Cardiac muscle cell (in vitro differentiated cells and primary cell): Measurements from ENCODE around the gene PACS2. TPM values are rescaled to one million over a fixed set of nuclear protein-coding genes. Genes with fewer than 3 reads are reported as not detected.

Experiments
- DNase-seq, 2 donors: peaks; one replicate each; pipeline versions ENCODE4 v3.0.0 to v3.0.0-alpha.2; 2010 to 2017; ENCODE audit warnings: low read depth in 1 of 2, low spot score in 1 of 2
- H3K27ac ChIP-seq: fragments of 200-600 bp; sonication (generic); 2 replicates; pipeline ENCODE4 v1.5.1; 2016
- H3K27me3 ChIP-seq: fragments of 200-600 bp; sonication (generic); 2 replicates; pipeline ENCODE4 v1.6.0; 2016; ENCODE audit warnings: control low read depth
- H3K36me3 ChIP-seq: fragments of 200-600 bp; sonication (generic); 2 replicates; pipeline ENCODE4 v1.5.1; 2016; ENCODE audit warnings: control low read depth
- H3K4me1 ChIP-seq: fragments of 200-600 bp; sonication (generic); 2 replicates; pipeline ENCODE4 v1.8.1; 2017; ENCODE audit warnings: low read depth, mild to moderate bottlenecking, mixed run types
- H3K4me3 ChIP-seq: fragments of 200-600 bp; sonication (generic); 2 replicates; pipeline ENCODE4 v1.5.1; 2016; ENCODE audit warnings: mild to moderate bottlenecking
- H3K9me3 ChIP-seq: fragments of 200-600 bp; sonication (generic); 2 replicates; pipeline ENCODE4 v1.5.1; 2017; ENCODE audit warnings: low read depth, mild to moderate bottlenecking, control low read depth
- polyA plus RNA-seq: library from polyadenylated mRNA; unstranded; fragments of >200 nt; fragmentation: Nextera tagmentation; extraction: Ambion mirVana; gene quantifications from 2 replicates; pipeline ENCODE4 v1.2.1, GENCODE V29; 2016
- total RNA-seq: library from RNA; depleted of rRNA; stranded (reverse); fragments of >200 nt; gene quantifications from 2 replicates; pipeline ENCODE4 v1.2.3, GENCODE V29; 2016
- TF ChIP-seq, protein P1 (sequence below): IDR thresholded peaks from 2 replicates; pipeline ENCODE4 v1.5.1; 2012; ENCODE audit warnings: low read depth, mild to moderate bottlenecking, low read length

The PACS2 gene
- total and polyA plus RNA-seq, 2 experiments from 2014 or later, result 66.1 to 144 TPM

DNA sequence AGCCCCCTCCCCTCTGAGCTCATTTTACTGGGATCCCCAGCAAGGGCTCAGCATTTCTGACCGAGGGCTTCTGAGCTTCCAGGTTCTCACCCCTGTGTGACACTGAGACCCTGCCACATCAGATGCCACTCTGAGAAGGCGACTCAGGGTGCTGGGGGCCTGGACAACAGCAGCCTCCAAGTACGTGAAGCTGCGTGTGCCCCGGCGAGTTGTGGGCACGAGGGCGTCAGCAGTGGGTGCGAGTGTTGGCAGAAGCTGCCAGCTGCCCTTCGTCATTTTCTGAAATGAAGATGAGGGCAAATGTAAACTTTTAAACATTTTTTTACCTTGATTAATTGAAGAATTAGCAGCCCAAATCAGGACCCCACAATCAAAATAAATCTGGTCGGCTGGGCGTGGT, 51.1 kb downstream of the PACS2 start:
- H3K4me1 ChIP-seq, result no peaks in the 10 kb centered on the region
- H3K36me3 ChIP-seq, result peaks cover 5% of the 10 kb centered on the region
- no peaks in the 10 kb centered on the region for H3K27me3 ChIP-seq
- no peak overlapping the region for H3K4me3 ChIP-seq
- no peak for DNase-seq
- H3K9me3 ChIP-seq, result no peaks in the 10 kb centered on the region
- TF ChIP-seq, protein P1, sequence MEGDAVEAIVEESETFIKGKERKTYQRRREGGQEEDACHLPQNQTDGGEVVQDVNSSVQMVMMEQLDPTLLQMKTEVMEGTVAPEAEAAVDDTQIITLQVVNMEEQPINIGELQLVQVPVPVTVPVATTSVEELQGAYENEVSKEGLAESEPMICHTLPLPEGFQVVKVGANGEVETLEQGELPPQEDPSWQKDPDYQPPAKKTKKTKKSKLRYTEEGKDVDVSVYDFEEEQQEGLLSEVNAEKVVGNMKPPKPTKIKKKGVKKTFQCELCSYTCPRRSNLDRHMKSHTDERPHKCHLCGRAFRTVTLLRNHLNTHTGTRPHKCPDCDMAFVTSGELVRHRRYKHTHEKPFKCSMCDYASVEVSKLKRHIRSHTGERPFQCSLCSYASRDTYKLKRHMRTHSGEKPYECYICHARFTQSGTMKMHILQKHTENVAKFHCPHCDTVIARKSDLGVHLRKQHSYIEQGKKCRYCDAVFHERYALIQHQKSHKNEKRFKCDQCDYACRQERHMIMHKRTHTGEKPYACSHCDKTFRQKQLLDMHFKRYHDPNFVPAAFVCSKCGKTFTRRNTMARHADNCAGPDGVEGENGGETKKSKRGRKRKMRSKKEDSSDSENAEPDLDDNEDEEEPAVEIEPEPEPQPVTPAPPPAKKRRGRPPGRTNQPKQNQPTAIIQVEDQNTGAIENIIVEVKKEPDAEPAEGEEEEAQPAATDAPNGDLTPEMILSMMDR, result no peak
- no peak overlapping the region for H3K27ac ChIP-seq

DNA sequence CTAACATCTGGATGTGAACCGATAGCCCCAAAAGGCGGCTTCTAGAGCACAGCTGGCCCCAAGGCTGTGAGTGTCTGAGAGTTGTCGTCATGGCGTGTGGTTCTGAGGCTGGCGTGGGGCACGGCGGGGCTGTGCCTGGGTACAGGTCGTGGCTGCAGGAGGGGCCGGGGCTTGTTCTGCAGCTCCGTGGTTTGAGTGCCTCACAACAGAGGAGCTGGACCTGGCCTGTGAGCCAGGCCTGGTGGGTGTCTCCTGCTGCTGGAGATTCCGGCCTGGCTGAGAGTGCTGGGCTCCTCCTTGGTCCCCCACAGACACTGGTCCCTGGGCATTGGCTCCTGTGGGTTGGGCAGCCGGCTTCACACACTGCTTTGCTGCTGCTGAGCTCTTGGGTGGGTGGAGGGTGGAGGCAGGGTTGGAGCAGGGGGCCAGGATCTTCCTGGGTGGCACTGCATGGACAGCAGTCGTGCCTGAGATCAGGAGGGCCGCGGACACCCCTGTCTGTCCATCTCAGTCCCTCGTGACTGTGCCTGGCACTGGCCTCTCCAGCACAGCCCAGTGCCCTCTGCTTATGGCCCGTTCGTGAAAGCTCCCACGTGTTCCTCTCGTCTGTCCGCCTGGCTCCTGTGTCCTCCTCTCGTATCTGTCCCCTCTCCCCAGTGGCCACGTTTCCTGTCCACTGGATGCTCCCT, 52.0 kb downstream of the PACS2 start:
- Histone ChIP-seq H3K36me3 (no peaks in the 10 kb centered on the region), H3K4me1 (no peaks in the 10 kb centered on the region), H3K27ac (no peak overlapping the region), H3K27me3 (no peaks in the 10 kb centered on the region), H3K4me3 (no peak overlapping the region), H3K9me3 (no peaks in the 10 kb centered on the region)
- no peak for DNase-seq
- TF ChIP-seq, protein P1, result no peak

GRCh38 chr14:105367116-105368031, 52.8 kb downstream of the PACS2 start:
- Histone ChIP-seq H3K9me3 (no peaks in the 10 kb centered on the region), H3K4me1 (no peaks in the 10 kb centered on the region), H3K36me3 (no peaks in the 10 kb centered on the region), H3K4me3 (no peak overlapping the region), H3K27me3 (no peaks in the 10 kb centered on the region), H3K27ac (no peak overlapping the region)
- no peak for DNase-seq
- TF ChIP-seq, protein P1, result no peak

DNA sequence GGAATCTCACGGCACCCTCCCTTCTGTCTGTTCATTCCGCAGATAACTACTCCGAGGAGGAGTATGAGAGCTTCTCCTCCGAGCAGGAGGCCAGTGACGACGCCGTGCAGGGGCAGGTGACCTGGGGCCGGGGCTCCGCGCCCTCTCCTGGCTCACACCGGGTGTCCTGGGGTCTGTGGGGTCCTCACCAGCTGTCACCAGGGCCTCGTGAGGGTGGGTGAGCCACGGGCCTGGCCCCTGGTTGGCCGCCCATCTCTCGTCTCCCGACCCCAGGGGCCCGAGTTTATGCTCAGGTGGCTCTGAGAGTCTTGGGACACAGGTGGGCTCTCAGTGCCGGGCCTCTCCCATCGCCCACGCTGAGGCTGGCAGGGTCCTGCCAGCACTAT, 53.5 kb downstream of the PACS2 start:
- no peaks in the 10 kb centered on the region for H3K36me3 ChIP-seq
- TF ChIP-seq, protein P1, result no peak
- H3K27ac ChIP-seq, result no peak overlapping the region

DNA sequence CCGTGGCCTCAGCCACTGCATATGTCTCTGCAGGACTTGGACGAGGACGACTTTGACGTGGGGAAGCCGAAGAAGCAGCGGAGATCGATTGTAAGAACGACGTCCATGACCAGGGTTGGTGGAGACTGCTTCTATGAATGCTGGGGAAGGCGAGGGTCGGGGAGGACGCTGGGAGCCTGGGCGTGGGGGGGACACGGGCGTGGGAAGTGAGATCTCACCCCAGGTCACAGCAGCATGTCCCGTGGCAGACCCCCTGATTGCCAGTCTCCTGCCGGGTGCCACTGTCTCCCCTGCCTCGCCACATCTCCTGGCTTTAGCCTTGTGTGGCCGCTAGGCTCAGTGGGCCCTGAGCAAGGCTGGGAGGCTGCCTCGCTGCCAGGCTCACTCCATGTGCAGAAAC, 53.9 kb downstream of the PACS2 start:
- H3K4me1 ChIP-seq, result no peaks in the 10 kb centered on the region
- TF ChIP-seq, protein P1, result no peak
- no peaks in the 10 kb centered on the region for H3K27me3 ChIP-seq
- H3K27ac ChIP-seq, result no peak overlapping the region
- DNase-seq, result no peak
- no peaks in the 10 kb centered on the region for H3K36me3 ChIP-seq
- H3K9me3 ChIP-seq, result no peaks in the 10 kb centered on the region
- no peak overlapping the region for H3K4me3 ChIP-seq

More for the DNA sequence above, 53.5 kb downstream of the PACS2 start:
- no peak for DNase-seq
- Histone ChIP-seq H3K27me3 (no peaks in the 10 kb centered on the region), H3K4me1 (no peaks in the 10 kb centered on the region), H3K9me3 (no peaks in the 10 kb centered on the region), H3K4me3 (no peak overlapping the region)
